Renal cortex interstitium (tissue), 11 donors: ENCODE results near the gene NAGPA. TPM values are rescaled to one million over a fixed set of nuclear protein-coding genes. Genes with fewer than 3 reads are reported as not detected.
A peak's percentile ranks its signal among the peaks of the same experiment; 100 is the strongest.

ENCODE experiments used
- DNase-seq, 11 donors: peaks; one replicate each; pipeline ENCODE4 v3.0.0-alpha.2; 2013; ENCODE audit warnings: low read depth in 9 of 11, low spot score in 4 of 11; ENCODE audit errors: extremely low read depth in 1 of 11
- polyA plus RNA-seq, 3 donors: library from polyadenylated mRNA; unstranded; fragments of 120-200 nt; gene quantifications; one replicate each; pipeline ENCODE4 v1.2.1, GENCODE V29; 2013; ENCODE audit not compliant: insufficient read length in 3 of 3

Gene NAGPA
- polyA plus RNA-seq, 3 donors: 7.6 to 14.6 (median 11.6) TPM

GRCh38 chr16:5036228-5037156, 2.8 kb upstream of the NAGPA start:
- DNase-seq: no peak

GRCh38 chr16:5035909-5036227, 2.1 kb upstream of the NAGPA start:
- DNase-seq: no peak

- DNase-seq: no peak
Observed at GRCh38 chr16:5034167-5034523, 410 bp upstream of the NAGPA start.

- no peak for DNase-seq
Observed at GRCh38 chr16:5032748-5033167, 977 bp downstream of the NAGPA start.

- no peak for DNase-seq
Observed at GRCh38 chr16:5031601-5032000, 2.1 kb downstream of the NAGPA start.

- DNase-seq: no peak
Observed at GRCh38 chr16:5030251-5030870, 3.4 kb downstream of the NAGPA start.

GRCh38 chr16:5028950-5029475, 4.7 kb downstream of the NAGPA start:
- DNase-seq: no peak

- no peak for DNase-seq
Observed at GRCh38 chr16:5027575-5028235, 6.0 kb downstream of the NAGPA start.

GRCh38 chr16:5027086-5027485, 6.6 kb downstream of the NAGPA start:
- DNase-seq: no peak

GRCh38 chr16:5026664-5027063, 7.1 kb downstream of the NAGPA start:
- DNase-seq: no peak

- no peak for DNase-seq
Observed at GRCh38 chr16:5025171-5025632, 8.5 kb downstream of the NAGPA start.

GRCh38 chr16:5024632-5025031, 9.1 kb downstream of the NAGPA start:
- DNase-seq: no peak

- DNase-seq: no peak
Observed at GRCh38 chr16:5022521-5022920, 11.2 kb downstream of the NAGPA start.

- DNase-seq: no peak
Observed at GRCh38 chr16:5020551-5020950, 13.2 kb downstream of the NAGPA start.

GRCh38 chr16:5019775-5020174, 14.0 kb downstream of the NAGPA start:
- DNase-seq: no peak

- DNase-seq: peak in 1 of 11 donors; percentile 41
Observed at GRCh38 chr16:5018793-5019192, 14.9 kb downstream of the NAGPA start.

GRCh38 chr16:5017678-5017969, 16.1 kb downstream of the NAGPA start:
- no peak for DNase-seq

- DNase-seq: no peak
Observed at GRCh38 chr16:5016967-5017677, 16.6 kb downstream of the NAGPA start.

- no peak for DNase-seq
Observed at GRCh38 chr16:5015887-5016286, 17.8 kb downstream of the NAGPA start.
